HUDEP-2 (cell line): ENCODE data around the gene ZNF579.
"Not testable (repeated sequence)": the region's sequence is repeated elsewhere in the genome, so short reads cannot be mapped to it uniquely, and the experiment has no call there.

ENCODE experiments used
- DNase-seq, 76 experiments: peaks; one replicate each; lab custom pipeline; 2025; ENCODE audit not compliant: unreplicated experiment in 76 of 76; lab: John Stamatoyannopoulos, UW

ZNF579 gene

DNA sequence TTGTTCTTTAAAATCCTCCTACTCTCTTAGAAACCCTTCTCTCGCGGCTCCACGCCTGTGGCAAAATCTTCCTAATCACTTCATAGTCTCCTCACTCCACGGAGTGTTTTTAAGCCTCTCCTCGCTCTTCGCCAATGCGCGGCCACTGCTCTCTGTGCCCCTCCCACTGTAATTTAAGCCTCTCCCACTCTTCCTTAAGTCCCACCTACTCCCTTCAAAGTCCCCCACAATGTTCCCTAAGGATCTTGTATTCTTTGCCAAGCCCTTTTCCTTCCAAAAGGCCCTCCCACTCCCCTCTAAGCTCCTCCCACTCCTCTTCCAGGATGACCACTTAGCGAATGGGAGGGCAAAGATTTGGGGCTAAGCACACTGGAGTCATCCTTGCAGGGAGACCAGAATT lies 17.4 kb upstream of the ZNF579 start:
- DNase-seq = no peak

DNA sequence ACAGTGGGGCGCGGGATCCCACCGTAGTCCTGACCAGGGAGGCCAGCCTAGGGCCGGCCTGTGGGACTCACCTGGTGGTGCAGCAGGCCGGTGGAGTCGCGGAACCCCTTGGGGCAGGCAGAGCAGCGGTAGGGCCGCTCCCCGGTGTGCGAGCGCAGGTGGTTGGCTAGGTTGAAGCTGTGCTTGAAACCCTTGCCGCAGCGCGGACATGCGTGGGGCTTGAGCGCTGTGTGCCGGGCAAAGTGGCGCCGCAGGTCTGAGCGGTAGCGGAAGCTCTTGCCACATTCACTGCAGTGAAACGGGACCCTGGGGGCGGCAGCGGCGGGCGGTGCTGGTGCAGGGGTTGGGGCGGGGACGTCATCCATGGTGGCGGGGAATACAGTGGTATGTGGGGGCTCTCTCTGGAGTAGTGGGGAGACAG lies 16.9 kb upstream of the ZNF579 start:
- no peak for DNase-seq

DNA sequence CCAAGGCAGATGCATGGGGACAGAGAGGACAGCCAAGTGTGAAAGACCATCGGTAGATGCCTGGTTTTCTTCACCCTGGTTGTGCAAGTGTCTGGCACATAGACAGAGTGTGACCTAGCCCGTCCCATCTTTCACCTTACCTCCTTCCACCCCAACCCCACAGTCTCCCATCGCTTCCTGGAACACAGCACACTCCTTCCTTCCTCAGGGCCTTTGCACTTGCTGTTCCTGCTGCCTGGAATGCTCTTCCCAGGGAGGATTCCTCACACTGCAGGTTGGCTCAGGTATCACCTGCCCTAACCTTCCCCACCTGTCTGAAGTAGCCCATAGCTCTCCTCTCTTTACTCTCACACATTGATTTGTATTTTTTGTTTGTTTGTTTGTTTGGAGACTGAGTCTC lies 15.7 kb upstream of the ZNF579 start:
- DNase-seq = no peak

DNA sequence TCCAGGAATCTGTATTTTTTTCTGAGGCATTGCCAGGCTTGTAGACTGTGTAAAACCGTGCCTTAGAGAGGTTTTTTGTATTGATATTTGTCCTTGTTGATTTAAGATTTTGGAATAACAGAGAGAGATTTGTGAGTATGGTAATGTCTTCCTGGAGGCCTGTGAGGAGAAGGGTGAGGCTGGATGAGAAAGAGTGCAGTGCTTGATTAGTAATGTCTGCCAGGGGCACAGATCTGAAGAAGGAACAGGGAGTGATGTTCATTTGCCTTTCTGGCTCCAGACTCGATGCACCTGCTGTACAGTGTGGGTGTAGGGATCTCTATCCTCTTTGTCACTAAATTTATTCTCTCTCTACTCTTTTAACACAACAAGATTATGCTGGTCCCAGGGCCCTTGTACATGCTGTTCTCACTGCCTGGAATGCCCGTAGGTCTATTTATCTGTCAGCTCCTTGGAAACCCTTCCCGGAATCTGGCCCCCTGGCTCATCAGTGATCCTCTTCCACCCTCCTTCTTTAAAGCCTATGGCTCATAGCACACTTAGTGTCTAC lies 14.4 kb upstream of the ZNF579 start:
- no peak for DNase-seq

DNA sequence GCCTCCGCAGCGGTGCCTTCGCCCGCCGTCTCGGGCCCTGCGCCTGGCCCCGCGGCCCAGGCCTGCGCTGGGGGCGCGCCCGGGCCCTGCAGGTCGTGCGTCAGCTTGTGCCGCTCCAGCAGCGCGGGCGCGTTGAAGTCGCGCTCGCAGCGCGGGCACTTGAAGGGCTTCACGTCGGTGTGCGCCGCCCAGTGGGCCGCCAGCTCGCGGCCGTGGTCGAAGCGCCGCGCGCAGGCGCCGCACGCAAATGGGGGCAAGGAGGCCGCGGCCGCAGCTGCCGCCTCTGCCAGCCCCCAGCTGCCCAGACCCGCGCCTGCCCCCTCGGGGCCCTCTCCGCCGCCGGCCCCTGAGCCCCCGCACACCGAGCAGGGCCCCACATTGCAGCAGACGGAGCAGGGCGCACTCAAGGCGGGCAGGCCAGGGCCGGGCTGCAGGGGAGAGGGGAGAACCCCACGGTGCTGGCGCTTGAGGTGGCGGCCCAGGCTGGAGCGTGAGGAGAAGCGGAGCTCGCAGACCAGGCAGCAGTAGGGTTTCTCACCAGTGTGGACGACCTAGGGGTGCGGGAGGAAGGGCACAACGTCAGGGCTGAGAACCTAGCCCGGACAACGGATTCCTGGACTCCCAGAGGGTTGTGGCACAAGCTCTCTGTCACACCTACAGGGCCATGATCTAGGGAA lies 12.6 kb upstream of the ZNF579 start:
- no peak for DNase-seq

DNA sequence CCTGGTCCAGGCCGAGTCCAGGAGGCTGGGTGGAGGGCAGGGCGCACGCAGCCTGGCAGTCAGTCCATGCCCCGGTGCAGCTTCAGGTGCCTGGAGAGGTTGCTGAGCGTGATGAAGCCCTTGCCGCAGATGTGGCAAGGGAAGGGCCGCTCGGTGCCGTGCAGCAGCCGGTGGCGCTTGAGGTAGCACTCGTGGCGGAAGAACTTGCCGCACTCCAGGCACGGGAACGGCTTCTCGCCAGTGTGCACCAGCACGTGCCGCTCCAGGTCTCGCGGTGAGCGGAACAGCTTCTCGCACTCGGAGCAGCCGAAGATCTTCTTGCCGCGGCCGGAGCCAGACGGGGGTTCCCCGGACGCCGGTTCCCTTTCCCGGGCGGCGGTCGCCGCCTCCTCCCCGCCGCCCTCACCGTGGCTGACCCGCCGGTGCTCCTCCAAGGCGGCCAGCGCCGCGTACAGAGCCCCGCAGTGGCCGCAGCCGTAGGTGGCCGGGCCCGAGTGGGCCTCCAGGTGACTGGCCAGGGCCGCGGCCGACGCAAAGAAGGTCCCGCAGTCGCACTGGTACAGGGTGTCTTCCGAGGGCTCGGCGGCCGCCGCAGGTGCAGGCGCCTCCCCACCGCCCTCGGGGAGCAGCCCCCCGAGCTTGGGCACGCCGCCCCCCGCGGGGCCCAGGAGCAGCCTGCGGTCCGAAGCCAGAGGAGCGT lies 11.9 kb upstream of the ZNF579 start:
- DNase-seq = no peak

DNA sequence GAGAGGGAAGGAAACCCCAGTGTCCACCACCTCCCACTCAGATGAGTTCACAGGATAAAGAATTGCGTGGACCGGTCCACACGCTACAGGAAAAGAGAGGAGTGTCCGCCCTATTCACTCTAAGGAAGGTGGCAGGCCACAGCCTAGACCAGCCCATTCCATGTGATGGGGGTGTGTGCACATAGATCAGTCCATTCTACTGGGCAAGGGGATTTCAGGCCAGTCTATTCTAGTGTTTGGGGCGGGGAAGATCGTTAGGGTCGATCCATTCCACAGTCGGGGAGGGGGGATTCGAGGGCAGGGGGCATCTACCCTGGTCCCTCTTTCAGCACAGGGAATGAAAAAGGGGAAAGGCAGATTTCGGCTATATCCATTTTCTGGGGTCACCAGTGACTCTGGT lies 10.9 kb upstream of the ZNF579 start:
- peak in 3 of 76 experiments; percentile 13 to 17 (median 13) for DNase-seq

DNA sequence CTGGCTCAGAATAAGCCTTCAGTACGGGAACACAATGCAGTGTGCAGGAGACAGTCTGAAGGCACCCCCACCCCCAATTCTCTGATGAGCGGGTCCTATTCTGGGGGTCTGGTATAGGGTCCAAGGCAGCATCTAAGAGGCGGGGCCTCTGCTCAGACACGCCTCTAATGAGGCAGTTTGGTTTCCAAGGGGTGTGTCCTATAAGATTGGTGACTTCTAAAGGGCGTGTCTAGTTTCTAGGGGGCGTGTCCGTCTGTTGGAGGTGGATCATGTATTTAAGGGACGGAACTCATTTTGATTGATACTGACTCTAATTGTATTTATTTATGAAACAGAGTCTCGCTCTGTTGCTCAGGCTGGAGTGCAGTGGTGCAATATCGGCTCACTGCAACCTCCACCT lies 10.0 kb upstream of the ZNF579 start:
- DNase-seq = peak in 62 of 76 experiments; percentile 10 to 73 (median 44)

DNA sequence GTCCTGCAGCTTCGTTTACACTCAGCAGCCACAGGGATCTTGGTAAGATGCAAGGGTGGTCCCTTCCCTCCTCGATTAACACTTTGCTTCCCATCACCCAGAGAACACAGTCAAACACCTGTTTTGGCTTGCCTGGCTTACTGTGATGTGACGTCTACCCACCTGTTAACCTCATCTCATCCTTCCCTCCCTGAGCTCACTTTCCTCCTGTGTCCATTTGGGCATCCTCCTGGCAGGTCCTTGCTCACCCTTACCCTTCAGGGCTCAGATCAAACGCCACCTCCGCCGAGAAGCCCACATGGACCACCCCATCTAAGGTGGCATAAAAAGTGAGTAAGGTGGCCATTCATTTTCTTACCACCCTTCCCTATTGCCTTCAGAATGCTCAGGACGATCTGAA lies 9.5 kb upstream of the ZNF579 start:
- DNase-seq = no peak

DNA sequence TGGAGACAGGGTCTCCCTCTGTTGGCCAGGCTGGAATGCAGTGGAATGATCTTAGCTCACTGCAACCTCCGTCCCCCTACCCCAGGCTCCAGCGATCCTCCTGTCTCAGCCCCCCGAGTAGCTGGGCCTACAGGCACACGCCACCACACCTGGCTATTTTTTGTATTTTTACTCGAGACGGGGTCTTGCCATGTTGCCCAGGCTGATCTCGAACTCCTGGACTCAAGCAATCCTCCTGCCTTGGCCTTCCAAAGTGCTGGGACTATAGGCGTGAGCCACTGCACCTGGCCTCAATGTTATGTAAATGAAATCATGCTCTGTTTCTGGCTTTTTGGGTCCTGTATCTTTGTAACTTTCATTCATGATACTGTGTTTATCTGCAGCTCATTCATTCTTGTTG lies 8.1 kb upstream of the ZNF579 start:
- DNase-seq = no peak

DNA sequence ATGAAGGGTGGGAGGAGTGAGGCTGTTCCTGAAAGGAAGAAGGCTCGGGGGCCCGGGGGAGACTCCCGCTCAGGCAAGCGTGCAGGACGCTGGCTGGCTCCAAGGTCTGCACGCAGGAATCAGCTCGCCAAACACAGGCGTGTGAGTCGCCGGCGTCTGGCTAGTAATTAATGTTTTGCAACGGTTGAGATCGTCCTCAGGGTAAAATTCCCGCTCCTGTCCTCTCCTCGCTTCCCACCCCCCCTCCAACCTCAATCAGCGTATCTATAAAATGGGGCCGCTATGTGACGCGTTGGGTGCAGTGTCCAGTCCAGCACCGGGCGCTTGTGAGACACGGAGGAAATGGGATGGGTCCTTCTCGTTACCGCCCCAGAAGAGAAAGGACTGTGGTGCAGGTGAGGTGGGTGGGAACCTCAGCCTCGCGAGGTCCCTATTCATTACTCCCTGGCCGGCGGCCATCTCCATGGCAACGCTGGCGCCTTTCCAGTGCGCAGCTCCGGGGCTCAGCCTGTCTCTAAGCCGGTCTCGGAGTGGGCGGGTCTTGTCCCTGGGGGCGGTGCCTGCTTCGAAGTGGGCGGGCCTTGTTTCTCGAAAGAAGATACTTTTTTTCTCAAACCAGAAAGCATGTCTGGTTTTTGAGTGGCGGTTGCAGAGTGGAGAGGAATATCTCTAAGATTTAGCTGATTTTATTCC lies 6.5 kb upstream of the ZNF579 start:
- peak in 75 of 76 experiments; percentile 32 to 97 (median 92) for DNase-seq

DNA sequence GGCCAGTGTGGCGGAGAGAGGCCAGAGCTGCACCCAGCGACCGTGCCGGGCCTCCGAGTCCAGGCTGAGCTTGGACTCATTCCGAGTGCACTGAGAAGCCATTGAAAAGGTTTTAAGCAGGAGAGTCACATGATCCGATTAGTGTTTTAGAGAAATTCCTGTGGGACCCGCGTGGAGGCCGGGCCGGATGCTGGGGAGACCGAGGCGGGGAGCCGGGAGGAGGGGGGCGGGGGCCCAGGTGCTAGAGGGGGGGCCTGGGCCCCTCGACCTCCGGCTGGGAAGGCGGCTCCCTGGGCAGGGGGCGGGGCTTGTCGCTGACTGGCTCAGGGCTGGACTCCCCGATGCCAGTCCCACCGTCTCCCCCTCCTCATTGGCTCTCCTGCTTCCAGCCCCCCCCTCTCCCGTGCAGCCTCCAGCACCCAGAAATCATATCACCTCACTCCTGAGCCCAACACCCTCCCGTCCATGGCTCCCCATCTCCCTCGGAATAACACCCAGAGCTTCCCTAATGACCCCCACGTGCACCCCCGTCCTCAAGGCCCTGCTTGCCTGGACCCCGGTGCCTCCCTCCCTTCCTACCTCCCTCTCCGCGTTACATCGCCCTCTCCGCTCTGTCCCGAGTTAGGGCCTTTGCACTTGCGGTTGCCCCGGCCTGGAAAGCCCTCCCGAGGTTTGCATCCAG lies 5.2 kb upstream of the ZNF579 start:
- no peak for DNase-seq

DNA sequence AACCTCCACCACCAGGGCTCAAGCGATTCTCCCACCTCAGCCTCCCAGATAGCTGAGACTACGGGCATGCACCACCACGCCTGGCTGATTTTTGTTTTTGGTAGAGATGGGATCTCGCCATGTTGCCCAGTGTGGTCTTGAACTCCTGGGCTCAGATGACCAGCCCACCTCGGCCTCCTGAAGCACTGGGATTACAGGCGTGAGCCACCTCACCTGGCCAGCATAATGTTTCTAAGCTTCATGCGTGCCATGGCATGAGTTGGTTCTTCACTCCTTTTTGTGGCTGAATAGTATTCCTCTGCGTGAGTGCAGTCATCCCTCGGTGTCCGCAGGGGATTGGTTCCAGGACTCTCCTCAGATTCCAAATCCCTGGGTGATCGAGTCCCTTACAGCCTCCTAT lies 4.2 kb upstream of the ZNF579 start:
- DNase-seq = no peak

DNA sequence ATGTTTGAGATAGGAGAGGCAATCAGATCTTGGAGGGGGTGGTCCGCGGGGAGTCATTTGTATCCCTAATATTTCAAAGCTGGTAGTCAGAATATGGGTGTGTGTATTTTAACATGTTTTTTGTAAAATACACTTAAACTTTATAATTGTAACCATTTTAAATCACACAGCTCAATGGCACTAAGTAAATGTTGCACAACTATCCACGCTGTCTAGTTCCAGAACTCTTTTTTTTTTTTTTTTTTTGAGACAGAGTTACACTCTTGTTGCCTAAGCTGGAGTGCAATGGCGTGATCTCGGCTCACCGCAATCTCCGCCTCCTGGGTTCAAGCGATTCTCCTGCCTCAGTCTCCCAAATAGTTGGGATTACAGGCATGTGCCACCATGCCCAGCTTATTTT lies 3.2 kb upstream of the ZNF579 start:
- DNase-seq = not testable (repeated sequence)

DNA sequence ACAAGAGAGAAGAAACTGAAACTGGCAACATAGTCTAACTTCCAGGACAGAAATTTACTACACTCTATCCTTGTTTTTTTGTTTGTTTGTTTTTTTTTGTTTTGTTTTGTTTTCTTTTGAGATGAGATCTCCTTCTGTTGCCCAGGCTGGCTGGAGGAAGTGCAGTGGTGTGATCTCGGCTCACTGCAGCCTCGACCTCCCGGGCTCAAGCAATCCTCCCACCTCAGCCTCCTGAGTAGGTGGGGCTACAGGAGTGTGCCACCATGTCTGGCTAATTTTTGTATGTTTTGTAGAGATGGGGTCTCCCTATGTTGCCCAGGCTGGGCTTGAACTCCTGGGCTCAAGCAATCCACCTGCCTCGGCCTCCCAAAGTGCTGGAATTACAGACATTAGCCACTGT lies 1.6 kb upstream of the ZNF579 start:
- not testable (repeated sequence) for DNase-seq

DNA sequence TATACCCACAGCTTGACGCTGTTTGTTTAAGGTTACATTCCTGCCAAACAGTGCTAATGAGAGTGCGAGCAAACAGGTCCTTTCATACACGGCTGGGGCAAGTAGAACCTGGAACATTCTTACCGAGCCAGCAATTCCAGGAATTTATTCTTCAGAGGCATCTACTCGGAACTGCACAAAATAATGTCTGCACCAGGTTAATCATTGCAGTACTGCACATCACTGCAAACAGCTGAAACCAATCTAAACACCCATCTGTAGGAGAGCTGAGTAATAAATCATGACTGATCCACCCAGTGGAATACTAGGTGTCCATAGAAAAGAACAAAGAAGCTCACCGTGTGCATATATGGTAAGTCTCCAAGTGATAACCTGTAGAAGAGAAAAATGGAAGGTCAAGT lies 1.2 kb upstream of the ZNF579 start:
- no peak for DNase-seq

DNA sequence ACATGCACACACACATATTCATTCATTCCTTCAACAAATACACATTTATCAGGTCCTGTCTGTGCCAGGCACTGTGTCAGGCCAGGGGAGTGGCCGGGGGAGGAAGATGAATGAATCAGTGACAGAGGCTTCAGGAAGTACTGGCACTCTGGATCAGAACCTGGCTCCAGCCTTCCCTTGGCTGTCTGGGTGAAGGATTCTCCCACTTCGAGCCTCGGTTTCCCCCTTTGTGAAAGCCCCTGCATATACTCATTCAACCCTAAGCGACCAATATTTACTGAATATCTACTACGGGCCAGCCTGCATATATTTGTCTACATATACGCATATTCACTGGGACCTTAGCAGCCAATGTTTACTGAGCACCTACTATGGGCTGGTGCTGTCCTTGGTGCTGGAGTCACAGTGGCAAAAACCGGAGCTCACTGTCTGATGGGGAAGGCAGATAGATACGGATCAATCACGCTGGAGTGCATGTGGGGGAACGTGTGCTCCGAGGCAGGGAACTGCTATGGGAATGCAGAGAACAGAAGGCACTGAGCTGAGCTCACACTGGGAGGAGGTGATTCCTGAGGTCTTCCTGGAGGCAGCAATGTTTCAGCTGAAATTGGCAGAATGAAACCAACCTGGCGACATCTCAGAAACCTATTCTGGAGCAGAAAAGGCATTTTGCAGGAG lies 636 bp upstream of the ZNF579 start:
- peak in 30 of 76 experiments; percentile 7 to 52 (median 21) for DNase-seq

DNA sequence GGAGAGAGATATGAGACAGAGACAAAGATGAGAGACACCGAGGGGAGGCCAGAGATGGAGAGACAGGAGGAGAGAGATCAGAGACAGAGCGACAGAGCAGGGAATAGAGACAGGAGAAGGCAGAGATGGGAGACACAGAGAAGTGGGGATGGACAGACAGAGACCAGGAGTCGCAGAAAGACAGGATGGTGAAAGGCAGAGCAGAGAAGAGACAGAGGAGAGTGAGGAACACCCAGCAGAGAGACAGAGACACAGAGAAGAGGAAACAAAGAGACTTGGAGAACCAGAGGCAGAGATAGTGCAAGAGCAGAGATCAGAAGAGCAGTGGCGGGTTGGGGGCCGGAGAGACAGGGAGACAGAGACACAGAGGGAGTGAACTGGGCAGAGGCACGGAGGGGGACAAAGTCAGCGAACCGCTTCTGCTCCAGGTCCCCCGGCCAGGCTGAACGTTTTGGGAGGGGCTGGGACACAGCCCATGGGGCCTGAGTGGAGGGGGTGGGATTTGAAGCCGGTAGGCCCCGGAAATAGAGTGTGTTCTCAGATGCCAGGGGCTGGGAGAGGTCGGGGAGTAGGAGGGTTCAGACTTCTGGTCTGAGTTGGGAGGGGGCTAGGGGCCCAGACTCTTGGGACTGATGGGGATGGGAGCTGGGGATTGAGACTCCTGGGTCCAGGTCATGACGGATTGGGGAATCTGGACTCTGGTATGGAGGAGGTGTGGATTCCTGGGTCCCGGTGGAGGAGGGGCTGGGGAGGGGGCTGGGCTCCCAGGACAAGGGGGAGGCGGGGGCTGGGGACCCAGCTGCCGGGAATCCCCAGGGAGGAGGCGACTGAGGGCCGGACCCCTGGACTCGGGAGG lies 654 bp downstream of the ZNF579 start:
- DNase-seq = peak in 2 of 76 experiments; percentile 9 to 15
